Measurements from ENCODE around the gene RBMX2.

RBMX2 gene

GRCh38 chrX:130444641-130445336 lies 43.0 kb downstream of the RBMX2 start:
- no peak overlapping the region for H3K4me3 ChIP-seq (ENCODE audit: low read depth, low read length)
- ChIA-PET CTCF (interaction anchor here (0.7 to 1.3 kb wide), 3 partner anchors 26 to 95 kb away, joined by 3 to 4 read pairs (median 3); no protein-coding TSS in a partner anchor), POLR2A (no interaction called here)
- TF ChIP-seq ZBTB26 (tag by site-specific recombination; optimal IDR thresholded peaks at IDR 0.05) (no peak), ZNF302 (tag by site-specific recombination; IDR thresholded peaks at IDR 0.05; ENCODE audit: low read depth) (no peak), ZNF518A (tag by site-specific recombination; conservative IDR thresholded peaks at IDR 0.05; ENCODE audit: low read depth) (no peak), ZNF324 (tag by site-specific recombination; IDR thresholded peaks at IDR 0.05) (no peak), SP7 (tag by site-specific recombination; IDR thresholded peaks at IDR 0.05) (no peak), BCL6B (tag by site-specific recombination; IDR thresholded peaks at IDR 0.05) (no peak), ZXDB (tag by site-specific recombination; IDR thresholded peaks at IDR 0.05) (no peak), ZNF48 (tag by site-specific recombination; IDR thresholded peaks at IDR 0.05) (no peak), KLF10 (tag by site-specific recombination; IDR thresholded peaks at IDR 0.05) (no peak), ZNF792 (tag by site-specific recombination; IDR thresholded peaks at IDR 0.05) (no peak)
- TF ChIP-seq, protein P1, sequence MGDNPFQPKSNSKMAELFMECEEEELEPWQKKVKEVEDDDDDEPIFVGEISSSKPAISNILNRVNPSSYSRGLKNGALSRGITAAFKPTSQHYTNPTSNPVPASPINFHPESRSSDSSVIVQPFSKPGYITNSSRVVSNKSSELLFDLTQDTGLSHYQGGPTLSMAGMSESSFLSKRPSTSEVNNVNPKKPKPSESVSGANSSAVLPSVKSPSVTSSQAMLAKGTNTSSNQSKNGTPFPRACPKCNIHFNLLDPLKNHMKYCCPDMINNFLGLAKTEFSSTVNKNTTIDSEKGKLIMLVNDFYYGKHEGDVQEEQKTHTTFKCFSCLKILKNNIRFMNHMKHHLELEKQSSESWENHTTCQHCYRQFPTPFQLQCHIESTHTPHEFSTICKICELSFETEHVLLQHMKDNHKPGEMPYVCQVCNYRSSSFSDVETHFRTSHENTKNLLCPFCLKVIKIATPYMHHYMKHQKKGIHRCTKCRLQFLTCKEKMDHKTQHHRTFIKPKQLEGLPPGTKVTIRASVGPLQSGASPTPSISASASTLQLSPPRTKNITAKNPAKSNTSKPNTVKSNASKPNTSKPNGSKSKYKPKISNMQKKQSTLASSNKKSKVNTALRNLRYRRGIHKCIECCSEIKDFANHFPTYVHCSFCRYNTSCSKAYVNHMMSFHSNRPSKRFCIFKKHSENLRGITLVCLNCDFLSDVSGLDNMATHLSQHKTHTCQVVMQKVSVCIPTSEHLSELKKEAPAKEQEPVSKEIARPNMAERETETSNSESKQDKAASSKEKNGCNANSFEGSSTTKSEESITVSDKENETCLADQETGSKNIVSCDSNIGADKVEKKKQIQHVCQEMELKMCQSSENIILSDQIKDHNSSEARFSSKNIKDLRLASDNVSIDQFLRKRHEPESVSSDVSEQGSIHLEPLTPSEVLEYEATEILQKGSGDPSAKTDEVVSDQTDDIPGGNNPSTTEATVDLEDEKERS (tag by site-specific recombination; IDR thresholded peaks at IDR 0.05): no peak
- TF ChIP-seq, protein P2, sequence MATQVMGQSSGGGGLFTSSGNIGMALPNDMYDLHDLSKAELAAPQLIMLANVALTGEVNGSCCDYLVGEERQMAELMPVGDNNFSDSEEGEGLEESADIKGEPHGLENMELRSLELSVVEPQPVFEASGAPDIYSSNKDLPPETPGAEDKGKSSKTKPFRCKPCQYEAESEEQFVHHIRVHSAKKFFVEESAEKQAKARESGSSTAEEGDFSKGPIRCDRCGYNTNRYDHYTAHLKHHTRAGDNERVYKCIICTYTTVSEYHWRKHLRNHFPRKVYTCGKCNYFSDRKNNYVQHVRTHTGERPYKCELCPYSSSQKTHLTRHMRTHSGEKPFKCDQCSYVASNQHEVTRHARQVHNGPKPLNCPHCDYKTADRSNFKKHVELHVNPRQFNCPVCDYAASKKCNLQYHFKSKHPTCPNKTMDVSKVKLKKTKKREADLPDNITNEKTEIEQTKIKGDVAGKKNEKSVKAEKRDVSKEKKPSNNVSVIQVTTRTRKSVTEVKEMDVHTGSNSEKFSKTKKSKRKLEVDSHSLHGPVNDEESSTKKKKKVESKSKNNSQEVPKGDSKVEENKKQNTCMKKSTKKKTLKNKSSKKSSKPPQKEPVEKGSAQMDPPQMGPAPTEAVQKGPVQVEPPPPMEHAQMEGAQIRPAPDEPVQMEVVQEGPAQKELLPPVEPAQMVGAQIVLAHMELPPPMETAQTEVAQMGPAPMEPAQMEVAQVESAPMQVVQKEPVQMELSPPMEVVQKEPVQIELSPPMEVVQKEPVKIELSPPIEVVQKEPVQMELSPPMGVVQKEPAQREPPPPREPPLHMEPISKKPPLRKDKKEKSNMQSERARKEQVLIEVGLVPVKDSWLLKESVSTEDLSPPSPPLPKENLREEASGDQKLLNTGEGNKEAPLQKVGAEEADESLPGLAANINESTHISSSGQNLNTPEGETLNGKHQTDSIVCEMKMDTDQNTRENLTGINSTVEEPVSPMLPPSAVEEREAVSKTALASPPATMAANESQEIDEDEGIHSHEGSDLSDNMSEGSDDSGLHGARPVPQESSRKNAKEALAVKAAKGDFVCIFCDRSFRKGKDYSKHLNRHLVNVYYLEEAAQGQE (tag by site-specific recombination; IDR thresholded peaks at IDR 0.05): no peak
- H3K4me1 ChIP-seq (ENCODE audit: control insufficient read depth, insufficient read depth, low read length): no peaks in the 10 kb centered on the region
- no peaks in the 10 kb centered on the region for H3K9me3 ChIP-seq (ENCODE audit: control insufficient read depth, insufficient read depth, low read depth, low read length)
- no peaks in the 10 kb centered on the region for H3K36me3 ChIP-seq (ENCODE audit: control insufficient read depth in 2 of 2, insufficient read depth in 1 of 2, low read length in 2 of 2)
- no peak overlapping the region for H3K27ac ChIP-seq (ENCODE audit: extremely low read depth, low read depth, low read length)
